Midbrain (tissue), 1 donor: ENCODE measurements around the gene TTC28.
"Not testable (repeated sequence)": the region's sequence is repeated elsewhere in the genome, so short reads cannot be mapped to it uniquely, and the experiment has no call there.

Experiments used
- DNase-seq: peaks from one replicate; lab custom pipeline; 2025; lab: John Stamatoyannopoulos, UW

The TTC28 gene

GRCh38 chr22:28604966-28605761, 74.5 kb downstream of the TTC28 start:
- DNase-seq = no peak

- DNase-seq = no peak
These were observed 77.7 kb downstream of the TTC28 start for GRCh38 chr22:28601915-28602314.

DNA sequence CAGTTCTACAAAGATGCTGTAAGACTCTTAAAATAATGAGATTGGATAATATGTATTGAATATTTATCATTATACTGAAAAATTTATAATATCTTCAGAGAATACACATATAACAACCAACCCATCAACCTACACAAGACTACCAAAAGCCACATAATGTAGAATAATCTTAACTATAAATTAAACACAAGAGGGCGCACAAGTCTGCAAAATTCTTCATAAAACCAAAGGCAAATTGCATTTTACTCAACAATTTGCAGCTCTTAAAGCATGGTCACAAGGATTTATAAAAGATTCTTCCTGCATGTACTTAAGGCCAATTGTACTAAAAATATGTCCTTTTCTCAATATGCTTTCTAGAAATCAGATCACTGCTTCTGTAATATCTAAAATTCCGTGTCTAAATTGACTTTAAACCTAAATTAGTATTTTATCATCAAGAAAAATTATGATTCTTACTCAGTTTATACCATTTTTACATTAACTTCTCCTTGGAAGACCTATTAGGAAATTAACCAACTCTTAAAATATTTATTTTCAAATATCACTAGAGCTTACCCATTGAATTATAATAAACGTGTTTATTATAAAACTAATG, 79.0 kb downstream of the TTC28 start:
- peak; percentile 76 for DNase-seq

- DNase-seq = no peak
These were observed 79.9 kb downstream of the TTC28 start for GRCh38 chr22:28599693-28600092.

GRCh38 chr22:28597665-28598064, 82.0 kb downstream of the TTC28 start:
- no peak for DNase-seq

GRCh38 chr22:28594797-28595462, 84.7 kb downstream of the TTC28 start:
- peak; percentile 82 for DNase-seq

DNA sequence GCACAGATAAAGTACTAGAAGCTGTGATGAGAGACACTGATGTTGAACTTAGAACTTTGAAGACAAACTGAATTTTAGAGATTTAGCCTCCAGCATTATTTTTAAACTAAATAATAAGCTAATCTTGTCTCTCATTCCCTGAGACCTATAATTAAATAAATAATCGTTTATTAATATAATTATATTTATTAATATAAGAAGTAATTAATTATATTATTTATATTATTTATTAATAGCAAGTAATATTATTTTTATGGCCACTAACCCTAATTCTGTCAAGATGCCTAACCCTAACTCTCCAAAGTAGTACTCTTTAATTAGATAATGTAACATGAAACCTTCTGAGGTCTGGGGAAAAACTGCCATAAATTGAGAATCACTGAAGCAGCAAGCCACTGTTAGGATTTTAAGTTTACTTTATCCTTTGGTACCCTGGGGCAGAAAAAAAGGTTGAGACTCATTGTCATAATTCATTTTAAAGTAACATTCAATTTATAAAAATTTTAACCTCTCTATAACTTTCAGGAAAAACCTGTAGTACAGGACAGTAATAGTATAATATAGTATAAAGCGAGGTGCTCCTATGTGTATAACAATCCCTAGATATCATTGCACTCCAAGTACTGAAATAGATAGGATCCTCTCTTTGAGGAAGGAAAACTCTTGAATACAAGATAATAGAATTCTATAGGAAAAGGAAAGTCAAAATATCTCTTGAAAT, 85.4 kb downstream of the TTC28 start:
- no peak for DNase-seq

- DNase-seq = no peak
These were observed 86.3 kb downstream of the TTC28 start for GRCh38 chr22:28593299-28593698.

- no peak for DNase-seq
These were observed 90.4 kb downstream of the TTC28 start for GRCh38 chr22:28589102-28589750.

- no peak for DNase-seq
These were observed 94.3 kb downstream of the TTC28 start for GRCh38 chr22:28585324-28585723.

- no peak for DNase-seq
These were observed 96.8 kb downstream of the TTC28 start for GRCh38 chr22:28582806-28583205.

DNA sequence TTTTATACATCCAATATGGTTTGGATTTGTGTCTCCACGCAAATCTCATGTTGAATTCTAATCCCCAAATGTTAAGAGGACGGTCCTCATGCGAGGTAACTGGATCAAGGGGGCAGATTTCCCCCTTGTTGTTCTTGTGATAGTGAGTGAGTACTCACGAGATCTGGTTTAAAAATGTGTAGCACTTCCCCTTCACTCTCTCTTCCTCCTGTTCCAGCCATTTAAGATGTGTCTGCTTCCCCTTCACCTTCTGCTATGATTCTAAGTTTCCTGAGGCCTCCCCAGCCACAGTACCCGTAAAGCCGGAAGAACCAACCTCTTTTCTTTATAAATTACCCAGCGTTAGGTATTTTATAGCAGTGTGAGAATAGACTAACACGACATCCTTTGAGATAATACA, 98.6 kb downstream of the TTC28 start:
- no peak for DNase-seq

DNA sequence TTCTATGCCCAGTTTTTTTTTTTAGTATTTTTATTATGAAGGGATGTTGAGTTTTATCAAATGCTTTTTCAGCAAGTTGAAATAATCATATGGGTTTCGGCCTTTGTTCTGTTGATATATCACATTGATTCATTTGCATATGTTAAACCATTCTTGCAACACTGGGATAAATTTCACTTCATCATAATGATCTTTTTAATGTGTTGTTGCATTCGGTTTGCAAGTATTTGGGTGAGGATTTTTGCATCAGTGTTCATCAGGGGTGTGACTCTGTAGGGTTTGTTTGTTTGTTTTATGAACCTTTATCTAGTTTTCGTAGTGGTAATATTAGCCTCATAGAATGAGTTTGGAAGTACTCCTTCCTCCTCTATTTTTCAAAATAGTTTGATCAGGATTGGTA, 103.5 kb downstream of the TTC28 start:
- DNase-seq = no peak

GRCh38 chr22:28574159-28574788, 105.4 kb downstream of the TTC28 start:
- DNase-seq = no peak

- no peak for DNase-seq
These were observed 108.8 kb downstream of the TTC28 start for GRCh38 chr22:28570696-28571373.

DNA sequence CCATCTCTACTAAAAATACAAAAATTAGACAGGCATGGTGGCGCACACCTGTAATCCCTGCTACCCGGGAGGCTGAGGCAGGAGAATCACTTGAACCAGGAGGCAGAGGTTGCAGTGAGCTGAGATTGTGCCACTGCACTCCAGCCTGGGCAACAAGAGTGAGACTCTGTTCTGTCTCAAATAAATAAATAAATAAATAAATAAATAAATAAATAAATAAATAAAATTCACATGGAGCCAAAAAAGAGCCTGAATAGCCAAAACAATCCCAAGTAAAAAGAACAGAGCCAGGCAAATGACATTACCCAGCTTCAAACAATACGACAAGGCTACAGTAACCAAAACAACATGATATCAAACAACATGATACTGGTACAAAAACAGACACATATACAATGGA, 110.7 kb downstream of the TTC28 start:
- not testable (repeated sequence) for DNase-seq

DNA sequence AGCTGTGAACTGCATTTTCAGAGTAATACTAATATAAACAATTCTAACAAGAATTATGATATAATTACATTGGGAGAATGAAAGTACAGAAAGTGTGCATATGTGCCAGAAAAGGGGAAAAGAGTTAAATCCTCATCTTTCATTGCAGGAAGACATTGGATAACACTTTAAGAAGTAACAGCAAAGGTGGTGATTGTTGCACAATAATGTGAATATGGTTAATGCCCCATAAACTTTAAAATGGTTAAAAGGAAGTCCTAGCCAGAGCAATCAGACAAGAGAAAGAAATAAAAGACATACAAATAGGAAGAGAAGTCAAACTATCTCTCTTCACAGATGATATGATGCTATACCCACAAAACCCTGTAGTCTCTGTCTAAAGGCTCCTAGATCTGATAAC, 111.5 kb downstream of the TTC28 start:
- no peak for DNase-seq

DNA sequence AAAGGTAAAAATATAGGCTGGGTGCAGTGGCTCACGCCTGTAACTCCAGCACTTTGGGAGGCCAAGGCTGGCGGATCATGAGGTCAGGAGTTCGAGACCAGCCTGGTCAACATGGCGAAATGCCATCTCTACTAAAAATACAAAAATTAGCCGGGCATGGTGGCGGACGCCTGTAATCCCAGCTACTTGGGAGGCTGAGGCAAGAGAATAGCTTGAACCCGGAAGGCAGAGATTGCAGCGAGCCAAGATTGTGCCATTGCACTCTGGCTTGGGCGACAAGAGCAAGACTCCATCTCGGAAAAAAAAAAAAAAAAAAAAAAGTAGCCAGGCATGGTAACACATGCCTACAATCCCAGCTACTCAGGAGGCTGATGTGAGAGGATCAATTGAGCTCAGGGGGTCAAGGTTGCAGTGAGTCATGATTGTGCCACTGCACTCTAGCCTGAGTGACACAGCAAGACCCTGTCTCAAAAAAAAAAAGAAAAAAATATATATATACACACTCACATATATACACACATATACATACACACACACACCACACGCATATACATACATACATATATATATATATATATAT, 112.6 kb downstream of the TTC28 start:
- not testable (repeated sequence) for DNase-seq

DNA sequence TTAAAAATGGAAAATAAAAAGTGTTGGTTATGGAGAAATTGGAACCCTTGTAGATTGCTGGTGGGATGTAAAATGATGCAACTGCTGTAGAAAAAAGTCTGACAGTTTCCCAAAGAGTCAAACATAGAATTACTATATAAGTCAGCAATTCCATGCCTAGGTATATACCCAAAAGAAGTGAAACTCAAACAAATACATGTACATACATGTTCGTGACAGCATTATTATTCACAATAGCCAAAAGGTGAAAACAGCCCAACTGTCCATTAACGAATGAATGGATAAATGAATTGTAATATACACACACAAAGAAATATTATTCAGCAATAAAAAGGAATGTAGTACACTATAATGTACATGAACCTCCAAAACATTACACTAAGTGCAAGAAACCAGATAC, 116.0 kb downstream of the TTC28 start:
- no peak for DNase-seq

DNA sequence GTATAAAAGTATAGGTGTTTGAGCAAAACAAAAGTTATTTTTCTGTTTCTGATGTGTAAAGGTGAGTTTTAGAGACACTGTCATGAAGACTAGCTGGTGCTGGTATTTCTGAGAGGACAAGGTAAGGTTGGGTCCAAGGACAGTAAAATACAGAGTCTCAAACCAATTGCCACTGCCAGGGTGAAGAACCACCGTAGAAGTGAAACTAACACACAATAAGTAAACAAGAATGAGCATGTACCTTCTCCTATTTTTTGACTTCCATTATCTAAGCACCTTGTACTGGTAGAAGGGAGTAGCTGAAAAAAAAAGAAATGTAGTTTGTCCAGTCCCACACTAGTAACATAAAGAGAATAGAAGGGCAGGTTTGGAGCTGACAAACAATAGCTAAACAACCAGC, 117.3 kb downstream of the TTC28 start:
- DNase-seq = no peak

GRCh38 chr22:28560743-28561101, 118.9 kb downstream of the TTC28 start:
- not testable (repeated sequence) for DNase-seq
